ENCODE results near the gene MAML3. TPM values are rescaled to one million over a fixed set of nuclear protein-coding genes. Genes with fewer than 3 reads are reported as not detected.

MAML3 gene
- total RNA-seq, 4 donors from 2014 or later, result 16.1 to 40.0 (median 18.1) TPM

DNA sequence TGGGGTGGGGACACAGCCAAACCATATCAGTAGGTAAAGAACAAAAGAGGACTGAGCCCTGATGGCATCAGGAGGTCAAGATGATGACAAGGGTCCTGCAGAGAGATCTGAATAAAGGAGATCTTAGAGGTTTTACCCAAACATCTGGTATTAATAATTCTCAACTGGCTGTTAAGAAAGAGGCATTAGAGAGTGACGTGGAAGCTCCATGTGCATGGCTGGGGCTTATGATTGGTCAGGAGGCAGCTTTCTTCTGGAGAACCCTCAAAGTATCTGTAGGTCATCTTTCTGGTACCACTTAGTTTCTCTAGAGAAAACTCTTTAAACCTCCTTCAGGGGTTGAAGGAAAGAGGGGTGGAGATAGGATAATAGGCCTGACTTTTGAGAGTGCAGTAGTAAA lies 469.6 kb downstream of the MAML3 start:
- 78 to 81% methylated on average over 1 of the region's 1 CpG for WGBS, 2 donors (ENCODE audit: low coverage in 1 of 2)
- Histone ChIP-seq H3K4me3 (no peak overlapping the region), H3K36me3 (peaks cover 0 to 20% (median 0%) of the 10 kb centered on the region in 4 donors), H3K9me3 (no peaks in the 10 kb centered on the region), H3K27me3 (no peaks in the 10 kb centered on the region), H3K4me1 (peaks cover 4 to 25% (median 14%) of the 10 kb centered on the region in 4 donors), H3K27ac (no peak overlapping the region)
- TF ChIP-seq POLR2AphosphoS5 (IDR thresholded peaks at IDR 0.05), result no peak
- no peak for TF ChIP-seq CTCF (IDR thresholded peaks at IDR 0.05)
- TF ChIP-seq POLR2A (IDR thresholded peaks at IDR 0.05), result no peak
- TF ChIP-seq EP300 (IDR thresholded peaks at IDR 0.05; ENCODE audit: low read depth), result no peak
- in situ Hi-C loops (cut with MboI; ENCODE audit: low pct_ligation_motif_present in 1 of 4, low pct_unique_long_range_greater_than_20kb in 1 of 4, low sequenced_read_pairs in 3 of 4), result no loop called here
- DNase-seq, result no peak
- intact Hi-C loops (cut with DNase I; ENCODE audit: low total_unique reads), result no loop called here

DNA sequence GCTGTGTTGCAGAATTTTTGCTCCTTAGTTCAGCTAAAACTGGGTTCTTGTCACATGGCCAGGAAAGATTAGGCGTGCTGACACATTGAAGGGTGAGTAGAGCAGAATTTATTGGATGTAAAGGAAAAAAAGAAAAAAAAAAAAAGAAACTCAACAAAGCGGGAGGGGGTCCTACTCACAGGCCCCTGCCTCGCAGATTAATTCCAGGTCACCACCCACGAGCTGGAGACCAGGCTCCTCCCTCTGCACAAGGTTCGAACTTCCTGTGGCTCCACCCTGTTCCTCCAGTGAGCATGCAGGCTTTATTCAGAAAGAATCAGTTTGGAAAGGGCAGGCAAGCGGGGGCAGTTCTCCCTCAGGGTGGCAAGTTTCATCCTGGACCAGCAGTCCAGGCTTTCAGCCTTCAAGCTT lies 471.2 kb downstream of the MAML3 start:
- TF ChIP-seq CTCF (IDR thresholded peaks at IDR 0.05), result no peak
- peaks cover 0 to 31% (median 2%) of the 10 kb centered on the region in 4 donors for H3K36me3 ChIP-seq
- no peak for DNase-seq
- no peak overlapping the region for H3K27ac ChIP-seq
- in situ Hi-C loops (cut with MboI; ENCODE audit: low pct_ligation_motif_present in 1 of 4, low pct_unique_long_range_greater_than_20kb in 1 of 4, low sequenced_read_pairs in 3 of 4) (no loop called here), intact Hi-C loops (cut with DNase I; ENCODE audit: low total_unique reads) (no loop called here)
- H3K4me3 ChIP-seq, result no peak overlapping the region
- WGBS, 2 donors (ENCODE audit: low coverage in 1 of 2), result 29 to 59% methylated on average over 5 to 6 of the region's 6 CpGs
- no peaks in the 10 kb centered on the region for H3K27me3 ChIP-seq
- H3K4me1 ChIP-seq, result peaks cover 4 to 25% (median 14%) of the 10 kb centered on the region in 4 donors
- H3K9me3 ChIP-seq, result no peaks in the 10 kb centered on the region

DNA sequence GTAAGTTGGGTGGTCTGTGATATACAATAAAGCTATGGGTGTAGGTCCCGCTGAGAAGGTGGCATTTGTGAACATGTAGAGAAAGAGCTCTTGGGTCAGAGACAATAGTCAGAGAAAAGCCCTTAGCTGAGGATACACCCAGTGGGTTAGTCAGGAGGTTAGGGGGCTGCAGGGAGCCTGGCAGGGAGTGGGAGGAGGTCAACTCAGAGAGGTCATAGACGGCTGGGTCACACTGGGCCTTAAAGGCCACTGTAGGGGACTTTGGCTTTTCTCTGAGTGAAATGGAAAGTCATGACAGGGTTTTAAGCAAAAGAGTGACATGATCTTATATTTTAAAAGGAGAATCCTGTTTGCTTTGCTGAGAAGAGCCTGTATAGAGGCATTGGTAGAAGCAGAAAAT lies 471.7 kb downstream of the MAML3 start:
- TF ChIP-seq POLR2A (IDR thresholded peaks at IDR 0.05), result no peak
- no peak for TF ChIP-seq POLR2AphosphoS5 (IDR thresholded peaks at IDR 0.05)
- TF ChIP-seq CTCF (IDR thresholded peaks at IDR 0.05), result no peak
- TF ChIP-seq EP300 (IDR thresholded peaks at IDR 0.05; ENCODE audit: low read depth), result no peak
- no peak overlapping the region for H3K27ac ChIP-seq
- H3K27me3 ChIP-seq, result no peaks in the 10 kb centered on the region
- in situ Hi-C loops (cut with MboI; ENCODE audit: low pct_ligation_motif_present in 1 of 4, low pct_unique_long_range_greater_than_20kb in 1 of 4, low sequenced_read_pairs in 3 of 4) (no loop called here), intact Hi-C loops (cut with DNase I; ENCODE audit: low total_unique reads) (no loop called here)
- DNase-seq, result no peak
- H3K4me3 ChIP-seq, result no peak overlapping the region
- WGBS, 2 donors (ENCODE audit: low coverage in 1 of 2), result 79 to 81% methylated on average over 2 of the region's 2 CpGs
- H3K4me1 ChIP-seq, result peaks cover 4 to 25% (median 14%) of the 10 kb centered on the region in 4 donors
- H3K9me3 ChIP-seq, result no peaks in the 10 kb centered on the region
- peaks cover 0 to 31% (median 2%) of the 10 kb centered on the region in 4 donors for H3K36me3 ChIP-seq

DNA sequence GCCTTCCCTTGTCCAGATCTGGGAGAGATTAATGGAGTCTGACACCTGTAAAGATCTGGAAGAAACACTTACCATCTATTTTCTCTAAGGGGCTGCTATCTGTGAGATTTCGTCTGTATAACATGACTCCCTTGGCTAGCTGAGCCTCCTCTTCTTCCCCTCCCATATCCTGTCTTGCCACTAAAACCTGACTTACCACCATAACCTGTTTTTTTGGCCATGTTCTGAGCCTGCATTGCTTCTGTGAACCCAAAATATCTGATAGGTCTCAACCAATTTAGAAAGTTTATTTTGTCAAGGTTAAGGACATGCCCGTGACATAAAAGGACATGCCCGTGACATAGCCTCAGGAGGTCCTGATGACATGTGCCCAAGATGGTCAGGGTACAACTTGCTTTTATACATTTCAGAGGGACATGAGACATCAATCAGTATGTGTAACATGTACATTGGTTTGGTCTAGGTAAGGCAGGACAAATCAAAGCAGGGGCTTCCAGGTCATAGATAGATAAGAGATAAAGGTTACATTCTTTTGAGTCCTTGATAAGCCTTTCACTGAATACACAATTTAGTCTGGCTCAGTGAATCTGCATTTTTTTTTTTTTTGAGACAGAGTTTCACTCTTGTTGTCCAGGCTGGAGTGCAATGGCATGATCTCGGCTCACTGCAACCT lies 476.9 kb downstream of the MAML3 start:
- Histone ChIP-seq H3K36me3 (peaks cover 0 to 25% (median 2%) of the 10 kb centered on the region in 4 donors), H3K9me3 (no peaks in the 10 kb centered on the region), H3K27me3 (no peaks in the 10 kb centered on the region), H3K4me3 (no peak overlapping the region), H3K4me1 (peaks cover 0 to 3% (median 0%) of the 10 kb centered on the region in 4 donors), H3K27ac (no peak overlapping the region)
- intact Hi-C loops (cut with DNase I; ENCODE audit: low total_unique reads) (no loop called here), in situ Hi-C loops (cut with MboI; ENCODE audit: low pct_ligation_motif_present in 1 of 4, low pct_unique_long_range_greater_than_20kb in 1 of 4, low sequenced_read_pairs in 3 of 4) (no loop called here)
- no peak for DNase-seq
- WGBS, 2 donors (ENCODE audit: low coverage in 1 of 2), result 87% methylated on average over 4 of the region's 4 CpGs; no CpG with 5 or more reads in 1 of the 2 donors
- TF ChIP-seq POLR2AphosphoS5 (IDR thresholded peaks at IDR 0.05) (no peak), EP300 (IDR thresholded peaks at IDR 0.05; ENCODE audit: low read depth) (no peak), POLR2A (IDR thresholded peaks at IDR 0.05) (no peak), CTCF (IDR thresholded peaks at IDR 0.05) (no peak)

Data from transverse colon (tissue), 4 donors.